Panc1 (cell line): ENCODE results near the gene ASXL3.

ENCODE experiments used
- POLR2AphosphoS5 ChIP-seq: IDR thresholded peaks from 2 replicates; pipeline ENCODE4 v1.6.1; 2012; ENCODE audit warnings: mild to moderate bottlenecking, low read depth, low read length, moderate library complexity
- SIN3A ChIP-seq: IDR thresholded peaks from 2 replicates; pipeline ENCODE4 v1.6.1; 2012; ENCODE audit warnings: low read depth, mild to moderate bottlenecking, low read length, moderate library complexity, borderline replicate concordance; ENCODE audit not compliant: insufficient read depth
- TF ChIP-seq, protein P1 (sequence below): fragments of 450-650 bp; IDR thresholded peaks from 2 replicates; pipeline ENCODE4 v1.5.1; 2017; ENCODE audit warnings: mild to moderate bottlenecking
- TF ChIP-seq, protein P2 (sequence below), 2 experiments: IDR thresholded peaks; 2 replicates each; pipeline ENCODE4 v1.6.1; 2011 to 2012; ENCODE audit warnings: low read depth in 2 of 2, control low read depth in 1 of 2, low read length in 1 of 2, mild to moderate bottlenecking in 1 of 2, moderate library complexity in 1 of 2; ENCODE audit not compliant: insufficient read depth in 1 of 2

DNA sequence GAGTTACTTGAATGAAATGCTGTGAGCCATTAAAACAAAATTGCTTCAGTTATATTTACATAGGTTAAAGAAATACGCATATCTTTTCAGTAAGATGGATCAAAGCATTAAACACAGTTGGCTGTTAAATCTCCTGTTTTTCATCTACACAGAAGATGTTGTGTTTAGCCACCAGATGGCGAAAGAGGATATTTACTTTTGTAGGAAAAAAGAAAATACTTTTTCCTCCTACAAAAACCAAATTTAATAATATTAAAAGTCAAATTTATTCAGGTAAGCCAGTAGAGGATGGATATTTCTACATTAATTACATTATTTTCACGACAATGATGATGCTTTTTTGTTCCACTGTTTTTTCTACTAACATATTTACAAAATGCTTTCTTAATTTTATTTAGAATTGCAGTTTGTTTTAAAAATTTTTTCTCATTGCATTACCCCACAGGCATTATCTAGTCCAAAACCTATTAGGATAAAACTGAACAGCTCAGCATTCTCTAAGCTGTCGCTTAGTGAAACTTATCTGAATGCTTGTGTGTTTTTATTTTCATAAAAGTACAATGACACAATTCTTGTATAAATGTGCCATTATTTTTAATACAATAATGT lies 173.7 kb downstream of the ASXL3 start:
- TF ChIP-seq, protein P1, sequence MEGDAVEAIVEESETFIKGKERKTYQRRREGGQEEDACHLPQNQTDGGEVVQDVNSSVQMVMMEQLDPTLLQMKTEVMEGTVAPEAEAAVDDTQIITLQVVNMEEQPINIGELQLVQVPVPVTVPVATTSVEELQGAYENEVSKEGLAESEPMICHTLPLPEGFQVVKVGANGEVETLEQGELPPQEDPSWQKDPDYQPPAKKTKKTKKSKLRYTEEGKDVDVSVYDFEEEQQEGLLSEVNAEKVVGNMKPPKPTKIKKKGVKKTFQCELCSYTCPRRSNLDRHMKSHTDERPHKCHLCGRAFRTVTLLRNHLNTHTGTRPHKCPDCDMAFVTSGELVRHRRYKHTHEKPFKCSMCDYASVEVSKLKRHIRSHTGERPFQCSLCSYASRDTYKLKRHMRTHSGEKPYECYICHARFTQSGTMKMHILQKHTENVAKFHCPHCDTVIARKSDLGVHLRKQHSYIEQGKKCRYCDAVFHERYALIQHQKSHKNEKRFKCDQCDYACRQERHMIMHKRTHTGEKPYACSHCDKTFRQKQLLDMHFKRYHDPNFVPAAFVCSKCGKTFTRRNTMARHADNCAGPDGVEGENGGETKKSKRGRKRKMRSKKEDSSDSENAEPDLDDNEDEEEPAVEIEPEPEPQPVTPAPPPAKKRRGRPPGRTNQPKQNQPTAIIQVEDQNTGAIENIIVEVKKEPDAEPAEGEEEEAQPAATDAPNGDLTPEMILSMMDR = peak; percentile 61; the same call in 1 of the 2 replicates
- TF ChIP-seq SIN3A (no peak), POLR2AphosphoS5 (no peak)
- TF ChIP-seq, protein P2, sequence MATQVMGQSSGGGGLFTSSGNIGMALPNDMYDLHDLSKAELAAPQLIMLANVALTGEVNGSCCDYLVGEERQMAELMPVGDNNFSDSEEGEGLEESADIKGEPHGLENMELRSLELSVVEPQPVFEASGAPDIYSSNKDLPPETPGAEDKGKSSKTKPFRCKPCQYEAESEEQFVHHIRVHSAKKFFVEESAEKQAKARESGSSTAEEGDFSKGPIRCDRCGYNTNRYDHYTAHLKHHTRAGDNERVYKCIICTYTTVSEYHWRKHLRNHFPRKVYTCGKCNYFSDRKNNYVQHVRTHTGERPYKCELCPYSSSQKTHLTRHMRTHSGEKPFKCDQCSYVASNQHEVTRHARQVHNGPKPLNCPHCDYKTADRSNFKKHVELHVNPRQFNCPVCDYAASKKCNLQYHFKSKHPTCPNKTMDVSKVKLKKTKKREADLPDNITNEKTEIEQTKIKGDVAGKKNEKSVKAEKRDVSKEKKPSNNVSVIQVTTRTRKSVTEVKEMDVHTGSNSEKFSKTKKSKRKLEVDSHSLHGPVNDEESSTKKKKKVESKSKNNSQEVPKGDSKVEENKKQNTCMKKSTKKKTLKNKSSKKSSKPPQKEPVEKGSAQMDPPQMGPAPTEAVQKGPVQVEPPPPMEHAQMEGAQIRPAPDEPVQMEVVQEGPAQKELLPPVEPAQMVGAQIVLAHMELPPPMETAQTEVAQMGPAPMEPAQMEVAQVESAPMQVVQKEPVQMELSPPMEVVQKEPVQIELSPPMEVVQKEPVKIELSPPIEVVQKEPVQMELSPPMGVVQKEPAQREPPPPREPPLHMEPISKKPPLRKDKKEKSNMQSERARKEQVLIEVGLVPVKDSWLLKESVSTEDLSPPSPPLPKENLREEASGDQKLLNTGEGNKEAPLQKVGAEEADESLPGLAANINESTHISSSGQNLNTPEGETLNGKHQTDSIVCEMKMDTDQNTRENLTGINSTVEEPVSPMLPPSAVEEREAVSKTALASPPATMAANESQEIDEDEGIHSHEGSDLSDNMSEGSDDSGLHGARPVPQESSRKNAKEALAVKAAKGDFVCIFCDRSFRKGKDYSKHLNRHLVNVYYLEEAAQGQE (IDR thresholded peaks at IDR 0.05; ENCODE audit: insufficient read depth in 1 of 2, low read depth in 2 of 2, low read length in 1 of 2) = no peak
